HEK293 (cell line): ENCODE measurements around the gene BDH1.

Experiments used
- KLF8 ChIP-seq: fragments of 450-650 bp; formaldehyde crosslinking; IDR thresholded peaks from 2 replicates; pipeline ENCODE4 v1.5.1; 2016; ENCODE audit warnings: missing biosample characterization, missing genetic modification characterization
- ZNF146 ChIP-seq: fragments of 450-650 bp; formaldehyde crosslinking; IDR thresholded peaks from 2 replicates; pipeline ENCODE4 v1.5.1; 2016; ENCODE audit warnings: missing biosample characterization, missing genetic modification characterization

GRCh38 chr3:197550489-197550888, 5.3 kb downstream of the BDH1 start:
- TF ChIP-seq ZNF146 (tag by site-specific recombination) (no peak), KLF8 (tag by site-specific recombination) (no peak)
